DMS53 treated with DMSO at 0.1 percent for 48 hours (cell line): ENCODE measurements around the gene SELENOO.

Experiments used
- DNase-seq: peaks from one replicate; lab custom pipeline; 2025; ENCODE audit not compliant: unreplicated experiment; lab: John Stamatoyannopoulos, UW

Gene SELENOO

GRCh38 chr22:50215297-50216054 is 14.7 kb downstream of the SELENOO start:
- DNase-seq, result no peak

GRCh38 chr22:50216055-50216683 is 15.4 kb downstream of the SELENOO start:
- DNase-seq, result no peak

GRCh38 chr22:50216684-50217520 is 16.1 kb downstream of the SELENOO start:
- no peak for DNase-seq

GRCh38 chr22:50217543-50218152 is 16.8 kb downstream of the SELENOO start:
- DNase-seq, result no peak

- peak; percentile 85 for DNase-seq
Measured at GRCh38 chr22:50218153-50218995, 17.6 kb downstream of the SELENOO start.

- peak; percentile 80 for DNase-seq
Measured at GRCh38 chr22:50218996-50219727, 18.4 kb downstream of the SELENOO start.

GRCh38 chr22:50219800-50220602 is 19.2 kb downstream of the SELENOO start:
- no peak for DNase-seq

- no peak for DNase-seq
Measured at GRCh38 chr22:50220603-50221409, 20.0 kb downstream of the SELENOO start.

- DNase-seq, result no peak
Measured at GRCh38 chr22:50221410-50222300, 20.8 kb downstream of the SELENOO start.

GRCh38 chr22:50222508-50222907 is 21.7 kb downstream of the SELENOO start:
- DNase-seq, result no peak

- no peak for DNase-seq
Measured at GRCh38 chr22:50224071-50224470, 23.3 kb downstream of the SELENOO start.

GRCh38 chr22:50225200-50225969 is 24.6 kb downstream of the SELENOO start:
- no peak for DNase-seq

GRCh38 chr22:50226063-50226874 is 25.5 kb downstream of the SELENOO start:
- no peak for DNase-seq

- DNase-seq, result no peak
Measured at GRCh38 chr22:50226875-50227165, 26.0 kb downstream of the SELENOO start.

- no peak for DNase-seq
Measured at GRCh38 chr22:50227579-50228215, 26.9 kb downstream of the SELENOO start.
